NCI-H2107 (cell line): Measurements from ENCODE around the gene CALM3.

ENCODE experiments used
- DNase-seq: peaks from one replicate; lab custom pipeline; 2025; lab: John Stamatoyannopoulos, UW

The CALM3 gene

DNA sequence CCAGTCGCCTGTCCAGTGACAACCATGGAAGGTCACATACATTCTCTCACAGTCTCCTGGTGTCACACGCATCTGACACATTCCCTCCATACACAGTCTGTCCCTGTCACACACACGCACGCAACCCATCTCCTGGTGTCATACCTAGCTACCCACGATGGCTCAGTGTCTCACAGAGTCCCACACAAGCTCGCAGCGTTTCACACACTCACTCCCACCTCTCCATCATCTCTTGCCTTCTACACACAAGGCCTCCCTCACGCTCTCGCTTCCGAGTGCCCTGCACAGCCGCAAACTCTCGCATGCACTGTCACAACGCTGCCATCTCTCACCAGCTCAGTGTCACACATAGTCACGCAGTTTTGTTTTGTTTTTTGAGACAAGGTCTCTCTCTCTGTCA is 36.1 kb downstream of the CALM3 start:
- DNase-seq: no peak

DNA sequence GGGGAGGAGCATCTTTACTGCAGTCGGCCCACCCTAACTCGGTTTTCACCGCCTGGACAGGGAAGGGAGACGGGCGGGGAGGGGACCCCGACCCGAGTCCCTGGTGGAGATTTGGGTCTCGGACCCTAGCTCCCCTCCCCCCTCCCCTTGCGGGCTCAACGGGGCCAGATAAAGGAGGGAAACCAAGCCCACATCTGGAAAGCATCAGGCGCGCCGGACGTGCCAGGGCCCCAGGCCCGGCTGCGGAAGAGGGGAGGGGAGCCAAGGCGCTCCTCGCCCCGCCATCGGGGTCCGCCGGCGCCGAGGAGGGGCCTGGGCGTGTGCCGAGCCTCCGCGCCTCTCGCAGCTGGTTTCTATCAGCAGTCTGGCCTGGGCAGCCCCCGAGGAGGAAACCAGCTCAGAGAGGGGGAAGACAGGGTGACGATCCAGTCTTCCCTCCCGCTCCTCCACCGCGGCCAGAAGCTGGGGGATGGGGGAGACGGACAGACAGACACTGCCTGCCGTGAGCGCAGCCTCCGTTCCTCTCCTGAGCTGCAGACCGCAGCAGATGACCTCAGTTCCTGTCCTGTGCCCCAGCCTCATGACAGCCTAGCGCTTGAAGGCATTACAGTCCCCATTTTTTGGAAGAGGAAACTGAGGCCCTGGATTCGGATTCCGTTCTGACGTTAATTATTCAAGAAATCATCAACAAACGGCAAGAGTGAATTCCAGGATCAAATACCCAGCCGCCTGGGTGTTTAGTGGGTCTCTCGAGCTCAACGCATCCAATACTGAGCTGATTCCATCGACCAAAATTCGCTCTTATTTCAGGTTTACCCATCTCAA is 38.4 kb downstream of the CALM3 start:
- no peak for DNase-seq

DNA sequence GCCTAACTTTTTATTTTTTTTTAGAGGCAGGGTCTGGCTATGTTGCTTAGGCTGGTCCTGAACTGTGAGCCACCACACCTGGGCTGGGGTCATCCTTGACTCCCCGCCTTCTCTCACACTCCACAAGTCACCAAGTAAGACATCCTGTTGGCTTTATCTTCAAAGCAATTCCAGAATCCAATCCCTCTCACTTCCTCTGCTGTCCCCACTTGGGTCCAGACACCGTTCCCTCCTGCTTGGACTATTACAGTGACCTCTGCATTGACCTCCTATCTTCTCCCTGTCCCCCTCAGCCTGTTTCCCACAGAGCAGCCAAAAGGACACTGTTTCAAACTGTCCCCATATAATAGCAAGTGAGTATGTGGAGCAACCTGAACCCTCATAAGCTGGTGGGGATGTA is 39.5 kb downstream of the CALM3 start:
- no peak for DNase-seq

DNA sequence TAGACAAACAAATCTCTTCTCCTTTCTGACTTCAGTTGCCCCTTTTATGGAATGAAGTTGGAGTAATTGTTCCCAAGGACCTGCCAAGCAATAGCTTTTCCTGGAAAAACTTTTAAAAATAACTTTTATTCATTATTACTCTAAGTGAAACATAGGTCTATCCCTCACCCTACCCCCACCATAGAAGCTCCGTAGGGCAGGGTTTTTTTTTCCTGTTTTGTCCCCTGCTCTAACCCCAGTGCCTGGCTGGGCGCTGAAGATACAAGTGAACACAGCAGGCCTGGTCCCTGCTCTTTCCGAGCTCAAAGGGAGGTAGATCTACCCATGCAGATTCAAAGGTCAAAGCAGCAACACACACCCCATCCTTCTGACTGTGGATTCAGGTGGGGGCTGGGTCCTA is 43.6 kb downstream of the CALM3 start:
- no peak for DNase-seq

DNA sequence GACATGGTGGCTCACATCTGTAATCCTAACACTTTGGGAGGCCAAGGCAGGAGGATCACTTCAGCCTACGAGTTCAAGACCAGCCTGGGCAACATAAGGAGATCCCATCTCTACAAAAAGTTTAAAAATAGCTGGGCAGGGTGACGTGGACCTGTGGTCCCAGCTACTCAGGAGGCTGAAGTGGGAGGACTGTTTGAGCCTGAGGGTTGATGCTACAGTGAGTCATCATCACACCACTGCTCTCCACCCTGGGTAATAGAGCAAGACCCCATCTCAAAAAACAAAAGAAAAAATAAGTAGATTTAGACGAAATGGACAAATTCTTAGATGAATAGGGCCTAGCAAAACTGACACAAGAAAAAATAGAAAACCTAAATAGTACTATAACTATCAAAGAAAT is 45.3 kb downstream of the CALM3 start:
- no peak for DNase-seq

DNA sequence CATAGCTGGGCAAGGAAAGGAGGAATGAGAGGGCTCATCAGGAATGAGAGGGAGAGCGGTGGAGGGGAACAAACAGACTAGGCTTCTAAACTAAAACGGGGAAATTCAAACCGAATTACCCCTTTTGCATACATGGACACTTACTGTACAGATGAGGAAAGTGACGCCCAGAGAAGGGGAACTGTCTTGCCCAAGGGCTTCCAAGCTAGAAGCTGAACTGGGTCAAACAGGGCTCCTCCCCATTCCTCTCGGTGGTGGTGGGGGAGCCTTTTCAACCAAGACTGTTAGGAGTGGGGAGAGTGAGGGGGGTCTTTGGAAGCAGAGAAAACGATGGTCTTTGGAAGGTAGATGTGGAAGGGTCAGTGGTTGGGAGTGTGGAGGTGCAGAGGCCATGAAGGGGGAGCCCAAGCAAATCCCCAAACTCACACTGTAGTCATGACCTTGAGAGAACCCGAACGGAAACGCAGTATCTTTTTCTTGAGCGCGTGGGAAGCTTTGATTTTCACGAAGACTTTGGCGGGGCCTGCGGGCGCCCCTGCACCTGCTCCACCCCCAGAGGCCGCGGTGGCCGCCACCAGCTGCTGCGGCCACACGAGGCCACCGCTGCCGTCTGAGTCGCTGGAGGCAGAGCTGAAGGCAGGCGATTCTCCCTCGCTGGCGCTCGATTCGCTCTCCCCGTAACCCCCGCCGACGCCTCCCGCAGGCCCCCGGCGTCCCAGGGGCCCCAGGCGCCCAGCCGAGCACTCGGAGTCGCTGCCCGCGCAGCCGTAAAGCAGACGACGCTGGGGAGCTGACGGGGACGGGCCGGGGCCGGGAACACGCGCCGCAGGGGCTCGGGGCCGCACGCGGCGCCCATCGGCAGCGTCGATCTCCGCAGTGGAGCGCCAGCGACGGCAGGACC is 47.2 kb downstream of the CALM3 start:
- DNase-seq: no peak

DNA sequence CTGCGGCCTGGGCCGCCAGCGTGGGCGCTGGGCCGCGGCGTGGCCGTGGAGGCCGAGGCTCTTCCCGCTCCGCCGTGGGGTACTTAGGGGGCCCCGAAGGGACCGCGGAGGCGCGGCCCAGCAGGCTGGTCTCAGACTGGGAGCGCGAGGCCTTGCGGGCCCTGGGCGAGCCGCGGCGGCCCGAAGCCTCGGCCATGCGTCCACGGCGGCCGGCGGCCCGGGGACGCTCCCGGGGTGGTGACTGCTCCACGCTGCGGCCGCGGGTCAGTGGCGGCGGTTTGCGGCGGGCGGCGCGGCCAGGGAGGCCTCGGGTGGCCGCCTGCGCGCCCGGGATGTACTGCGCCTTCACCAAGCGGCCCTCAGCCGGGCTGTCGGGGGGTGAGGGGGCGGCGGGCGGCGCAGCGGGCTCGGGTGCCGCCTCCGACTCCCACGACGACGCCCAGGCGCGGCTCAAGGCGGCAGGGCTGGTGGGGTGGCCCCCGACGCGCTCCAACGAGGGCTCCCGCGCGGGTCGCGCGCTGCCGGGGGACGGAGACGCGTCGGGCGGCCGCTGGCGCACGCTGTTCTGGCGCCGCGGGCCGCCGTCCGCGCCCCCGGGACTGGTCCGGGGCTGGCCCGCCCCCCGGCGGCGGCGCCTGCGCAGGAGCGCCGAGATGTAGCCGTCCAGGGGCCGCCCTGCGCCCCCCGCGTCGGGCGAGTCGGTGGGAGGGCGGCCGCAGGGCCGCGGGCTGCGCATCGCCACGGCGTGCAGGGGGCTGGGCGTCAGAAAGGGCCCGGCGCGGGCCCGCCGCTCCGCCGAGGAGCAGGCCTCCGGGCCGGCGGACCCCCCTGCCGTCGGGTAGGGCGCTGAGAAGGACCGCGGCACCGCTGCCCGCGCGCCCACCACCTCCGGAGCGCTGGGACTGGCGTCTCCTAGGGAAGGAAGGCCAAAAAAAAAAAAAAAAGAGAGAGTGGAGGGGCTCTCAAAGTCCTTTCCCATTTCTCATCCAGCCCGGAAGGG is 48.1 kb downstream of the CALM3 start:
- DNase-seq: no peak

DNA sequence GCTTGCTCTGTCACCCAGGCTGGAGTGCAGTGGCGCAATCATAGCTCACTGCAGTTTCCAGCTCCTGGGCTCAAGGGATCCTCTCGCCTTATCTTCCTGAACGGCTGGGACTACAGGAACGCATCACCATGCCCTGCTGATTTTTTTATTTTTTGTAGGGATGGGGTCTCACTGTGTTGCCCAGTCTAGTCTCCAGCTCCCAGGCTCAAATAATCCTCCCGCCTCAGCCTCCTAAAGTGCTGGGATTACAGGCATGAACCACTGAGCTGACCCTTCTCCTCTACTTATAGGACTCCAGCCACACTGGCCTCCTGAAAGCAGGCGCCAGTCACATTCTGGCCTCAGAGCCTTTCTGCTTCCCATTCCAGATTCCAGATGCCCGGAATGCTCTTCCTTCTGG is 49.3 kb downstream of the CALM3 start:
- no peak for DNase-seq

DNA sequence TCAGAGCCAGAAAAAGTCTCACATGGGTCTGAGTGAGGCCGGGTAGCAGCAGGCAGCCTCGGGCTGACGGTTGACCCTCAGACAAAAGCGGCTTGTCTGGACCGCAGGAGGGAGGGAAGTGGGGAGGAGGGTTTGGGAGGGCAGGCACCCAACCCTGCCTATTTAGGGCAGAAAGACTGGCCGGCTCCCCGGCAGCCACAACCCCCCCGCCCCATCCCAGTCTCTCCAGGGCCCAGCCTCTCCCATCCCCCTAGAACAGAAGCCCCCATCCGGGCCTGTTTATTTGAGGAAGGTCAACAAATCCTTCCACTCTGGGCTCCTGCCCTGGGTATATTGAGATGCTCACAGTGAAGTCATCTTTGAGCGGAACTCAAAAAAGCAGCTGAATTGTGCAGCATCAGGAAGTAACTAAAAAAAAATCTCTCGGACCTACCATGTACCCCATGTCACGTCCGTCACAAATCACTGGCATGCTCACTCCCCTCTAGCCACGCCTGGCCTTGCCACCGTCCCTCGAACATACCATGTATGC is 53.6 kb downstream of the CALM3 start:
- DNase-seq: no peak

DNA sequence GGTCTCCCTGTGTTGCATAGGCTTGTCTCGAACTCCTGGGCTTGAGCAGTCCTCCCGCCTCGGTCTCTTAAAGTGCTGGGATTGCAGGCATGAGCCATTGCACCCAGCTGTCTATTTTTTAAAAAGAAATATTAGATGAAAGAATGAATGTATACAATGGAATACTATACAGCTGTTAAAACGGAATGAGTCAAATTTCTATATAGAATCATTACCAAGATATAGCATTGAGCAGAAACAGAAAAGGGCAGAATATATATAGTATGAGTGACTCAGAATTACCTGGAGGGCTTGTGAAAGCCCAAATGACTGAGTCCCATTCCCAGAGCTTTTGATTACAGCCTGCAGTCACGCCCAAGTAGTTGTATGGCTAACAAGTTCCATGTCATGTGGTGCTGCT is 55.4 kb downstream of the CALM3 start:
- no peak for DNase-seq

DNA sequence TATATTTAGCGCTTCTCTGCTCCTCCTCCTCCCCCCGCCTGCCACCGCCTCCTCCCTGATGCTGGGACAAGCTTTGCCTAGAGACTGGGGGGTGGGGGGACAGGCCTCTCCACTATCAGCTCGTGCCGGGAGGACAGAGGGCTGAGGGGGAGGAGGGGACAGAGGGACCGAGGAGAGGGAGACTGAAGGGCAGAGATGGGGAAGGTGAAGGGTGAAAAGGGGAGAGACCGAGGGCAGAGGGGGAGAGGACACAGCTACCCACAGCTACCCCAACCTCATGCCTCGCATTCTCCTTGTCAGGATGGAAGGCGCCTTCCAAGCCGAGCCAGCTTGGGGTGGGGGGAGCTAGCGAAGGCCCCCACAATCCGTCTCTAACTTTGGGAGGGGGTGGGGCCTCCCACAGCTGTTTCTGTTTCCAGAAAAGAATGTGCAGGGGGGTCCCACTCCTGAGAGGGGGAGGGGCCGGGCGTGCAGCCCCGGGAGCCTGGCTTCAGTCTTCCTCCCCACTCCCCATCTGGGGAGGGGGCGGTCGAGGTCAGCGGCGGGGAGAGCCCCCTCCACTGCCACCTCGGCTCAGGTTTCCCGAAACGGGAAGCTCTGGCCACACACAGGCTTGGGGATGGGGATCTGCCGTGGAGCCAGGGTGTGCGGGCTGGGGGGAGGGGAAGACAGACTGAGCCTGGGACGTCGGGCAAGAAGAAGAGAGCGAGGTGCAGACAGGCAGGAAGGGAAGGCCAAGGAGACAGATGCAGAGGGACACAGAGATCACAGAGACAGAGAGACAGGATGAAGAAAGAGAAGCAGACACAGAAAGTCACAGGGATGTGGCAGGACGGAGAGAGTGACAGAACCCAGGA is 58.2 kb downstream of the CALM3 start:
- no peak for DNase-seq

DNA sequence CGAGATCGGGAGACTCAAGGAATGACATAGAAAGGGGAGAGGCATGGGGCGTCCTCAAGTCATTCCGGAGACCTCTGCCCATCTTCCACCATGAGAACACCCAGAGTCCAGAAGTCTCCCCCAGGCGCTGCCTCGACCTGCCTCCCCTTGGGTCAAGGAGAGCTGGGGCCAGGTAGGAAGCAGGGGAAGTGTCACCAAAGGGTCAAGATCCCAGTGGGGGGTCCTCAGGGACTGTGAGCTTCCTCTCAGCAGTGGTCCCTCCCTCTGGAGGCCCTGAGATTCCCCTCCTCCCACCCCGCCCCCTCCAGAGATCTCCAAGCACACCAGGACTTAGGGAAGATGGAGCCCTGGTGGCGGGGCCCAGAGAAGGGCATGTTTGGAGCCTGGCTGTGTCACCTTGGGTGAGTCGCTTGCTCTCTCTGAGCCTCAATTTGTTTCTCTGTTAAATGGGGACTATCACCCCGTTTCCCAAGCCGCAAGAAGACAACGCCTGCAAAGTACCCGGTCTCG is 58.9 kb downstream of the CALM3 start:
- no peak for DNase-seq
